ENCODE results near the gene CUL3.
"Not testable (repeated sequence)": the region's sequence is repeated elsewhere in the genome, so short reads cannot be mapped to it uniquely, and the experiment has no call there.

GRCh38 chr2:224487940-224488339 lies 97.2 kb downstream of the CUL3 start:
- not testable (repeated sequence) for TF ChIP-seq CTCF, POLR2A, POLR2AphosphoS5 (IDR thresholded peaks at IDR 0.05)
